Activated naive CD8-positive, alpha-beta T cell treated with anti-CD3 and anti-CD28 coated beads, Interleukin-2, amount 10 ng/mL, durations not matched to agents 7 days and 5 days (primary cell): ENCODE measurements around the gene RND2. TPM values are rescaled to one million over a fixed set of nuclear protein-coding genes. Genes with fewer than 3 reads are reported as not detected.
A peak's percentile ranks its signal among the peaks of the same experiment; 100 is the strongest.
"Not testable (repeated sequence)": the region's sequence is repeated elsewhere in the genome, so short reads cannot be mapped to it uniquely, and the experiment has no call there.

Experiments
- ATAC-seq: fragments of 150-1000 bp; cut with Tn5 transposase; one replicate; pipeline ENCODE4 v1.10.0; 2021; ENCODE audit warnings: low read depth, moderate library complexity
- POLR2A ChIA-PET: fragments of 350-600 bp; sonication (Branson Sonifier 250); formaldehyde crosslinking; loops from one replicate; lab custom pipeline; 2021; ENCODE audit warnings: antibody characterized with exemption; lab: Charles Lee
- DNase-seq: peaks from one replicate; pipeline ENCODE4 v3.0.0; 2021
- H3K27ac Mint-ChIP-seq: one replicate; pipeline ENCODE4 v1.8.0; 2022; ENCODE audit warnings: mild to moderate bottlenecking, mixed read lengths
- H3K27me3 Mint-ChIP-seq: one replicate; pipeline ENCODE4 v1.8.0; 2022; ENCODE audit warnings: mild to moderate bottlenecking, moderate library complexity, mixed read lengths
- H3K36me3 Mint-ChIP-seq: one replicate; pipeline ENCODE4 v1.8.0; 2021; ENCODE audit warnings: mild to moderate bottlenecking, mixed read lengths
- H3K4me1 Mint-ChIP-seq: one replicate; pipeline ENCODE4 v1.8.0; 2021; ENCODE audit warnings: mixed read lengths
- H3K4me3 Mint-ChIP-seq: one replicate; pipeline ENCODE4 v1.8.0; 2022; ENCODE audit warnings: mild to moderate bottlenecking, moderate library complexity, mixed read lengths
- H3K9me3 Mint-ChIP-seq: one replicate; pipeline ENCODE4 v1.8.0; 2021; ENCODE audit warnings: mixed read lengths
- total RNA-seq, 2 experiments: library from RNA; stranded (reverse); gene quantifications; one replicate each; pipeline ENCODE4 v1.2.3, GENCODE V29; 2021

The RND2 gene
- total RNA-seq, 2 experiments from 2014 or later, result 0.14 TPM; not detected in 1

- H3K27me3 Mint-ChIP-seq, result no peaks in the 10 kb centered on the region
- H3K4me3 Mint-ChIP-seq, result no peak overlapping the region
- H3K36me3 Mint-ChIP-seq, result peaks cover 12% of the 10 kb centered on the region
- DNase-seq (no peak), ATAC-seq (no peak)
- H3K9me3 Mint-ChIP-seq, result no peaks in the 10 kb centered on the region
- POLR2A ChIA-PET, result no interaction called here
- no peaks in the 10 kb centered on the region for H3K4me1 Mint-ChIP-seq
- peak overlapping the region; percentile 17 for H3K27ac Mint-ChIP-seq
Observed at GRCh38 chr17:43042025-43042628, 17.1 kb downstream of the RND2 start.

- Mint-ChIP-seq H3K36me3 (peaks cover 14% of the 10 kb centered on the region), H3K9me3 (no peaks in the 10 kb centered on the region), H3K27me3 (no peaks in the 10 kb centered on the region), H3K4me3 (no peak overlapping the region), H3K4me1 (no peaks in the 10 kb centered on the region), H3K27ac (no peak overlapping the region)
- POLR2A ChIA-PET, result no interaction called here
- DNase-seq (no peak), ATAC-seq (no peak)
Observed at GRCh38 chr17:43043307-43043706, 18.3 kb downstream of the RND2 start.

GRCh38 chr17:43044024-43044423 is 19.0 kb downstream of the RND2 start:
- Mint-ChIP-seq H3K4me3 (no peak overlapping the region), H3K27me3 (no peaks in the 10 kb centered on the region), H3K9me3 (no peaks in the 10 kb centered on the region), H3K36me3 (peaks cover 17% of the 10 kb centered on the region), H3K4me1 (no peaks in the 10 kb centered on the region), H3K27ac (no peak overlapping the region)
- POLR2A ChIA-PET, result no interaction called here
- ATAC-seq (no peak), DNase-seq (no peak)

- DNase-seq (no peak), ATAC-seq (no peak)
- Mint-ChIP-seq H3K4me3 (no peak overlapping the region), H3K9me3 (no peaks in the 10 kb centered on the region), H3K36me3 (peaks cover 34% of the 10 kb centered on the region), H3K27me3 (no peaks in the 10 kb centered on the region), H3K4me1 (no peaks in the 10 kb centered on the region), H3K27ac (no peak overlapping the region)
- POLR2A ChIA-PET, result no interaction called here
Observed at GRCh38 chr17:43051969-43052368, 26.9 kb downstream of the RND2 start.

- H3K27ac Mint-ChIP-seq, H3K9me3 Mint-ChIP-seq, DNase-seq, H3K27me3 Mint-ChIP-seq, H3K4me3 Mint-ChIP-seq, ATAC-seq, H3K4me1 Mint-ChIP-seq, POLR2A ChIA-PET: not testable (repeated sequence)
- H3K36me3 Mint-ChIP-seq, result peaks cover 32% of the 10 kb centered on the region
Observed at GRCh38 chr17:43053008-43053407, 28.0 kb downstream of the RND2 start.

- Mint-ChIP-seq H3K4me3 (no peak overlapping the region), H3K36me3 (peaks cover 33% of the 10 kb centered on the region), H3K4me1 (no peaks in the 10 kb centered on the region), H3K27me3 (no peaks in the 10 kb centered on the region), H3K9me3 (no peaks in the 10 kb centered on the region), H3K27ac (no peak overlapping the region)
- POLR2A ChIA-PET, result interaction anchor here (0.8 kb wide), 1 partner anchor 58 kb away, joined by 3 read pairs; the partner anchor contains the start of gene RPL27
- no peak for ATAC-seq
- no peak for DNase-seq
Observed at GRCh38 chr17:43056051-43056450, 31.0 kb downstream of the RND2 start.

- POLR2A ChIA-PET, result no interaction called here
- H3K4me1 Mint-ChIP-seq, result no peaks in the 10 kb centered on the region
- no peak for ATAC-seq
Observed at GRCh38 chr17:43062984-43063638, 38.1 kb downstream of the RND2 start.

GRCh38 chr17:43068570-43069367 is 43.7 kb downstream of the RND2 start:
- Mint-ChIP-seq H3K27me3 (no peaks in the 10 kb centered on the region), H3K27ac (no peak overlapping the region), H3K4me3 (no peak overlapping the region), H3K9me3 (no peaks in the 10 kb centered on the region), H3K36me3 (peaks cover 25% of the 10 kb centered on the region), H3K4me1 (no peaks in the 10 kb centered on the region)
- DNase-seq (no peak), ATAC-seq (no peak)
- POLR2A ChIA-PET, result no interaction called here

More at GRCh38 chr17:43062984-43063638, 38.1 kb downstream of the RND2 start:
- Mint-ChIP-seq H3K36me3 (peaks cover 35% of the 10 kb centered on the region), H3K4me3 (no peak overlapping the region), H3K27ac (no peak overlapping the region), H3K27me3 (no peaks in the 10 kb centered on the region), H3K9me3 (no peaks in the 10 kb centered on the region)
- DNase-seq, result no peak

GRCh38 chr17:43069368-43069898 is 44.4 kb downstream of the RND2 start:
- POLR2A ChIA-PET, result no interaction called here
- DNase-seq (no peak), ATAC-seq (no peak)
- no peaks in the 10 kb centered on the region for H3K4me1 Mint-ChIP-seq
- no peak overlapping the region for H3K4me3 Mint-ChIP-seq
- no peaks in the 10 kb centered on the region for H3K9me3 Mint-ChIP-seq
- no peaks in the 10 kb centered on the region for H3K27me3 Mint-ChIP-seq
- H3K27ac Mint-ChIP-seq, result no peak overlapping the region
- H3K36me3 Mint-ChIP-seq, result peaks cover 23% of the 10 kb centered on the region

GRCh38 chr17:43070257-43070656 is 45.2 kb downstream of the RND2 start:
- H3K27ac Mint-ChIP-seq, result no peak overlapping the region
- POLR2A ChIA-PET, result no interaction called here
- peaks cover 2% of the 10 kb centered on the region for H3K4me1 Mint-ChIP-seq
- DNase-seq, result no peak
- H3K4me3 Mint-ChIP-seq, result no peak overlapping the region
- no peaks in the 10 kb centered on the region for H3K27me3 Mint-ChIP-seq
- no peaks in the 10 kb centered on the region for H3K9me3 Mint-ChIP-seq
- no peak for ATAC-seq
- H3K36me3 Mint-ChIP-seq, result peaks cover 27% of the 10 kb centered on the region

- Mint-ChIP-seq H3K4me1 (peaks cover 2% of the 10 kb centered on the region), H3K36me3 (peaks cover 25% of the 10 kb centered on the region), H3K4me3 (no peak overlapping the region), H3K27ac (no peak overlapping the region), H3K27me3 (no peaks in the 10 kb centered on the region), H3K9me3 (no peaks in the 10 kb centered on the region)
- ATAC-seq, result no peak
- no peak for DNase-seq
- POLR2A ChIA-PET, result no interaction called here
Observed at GRCh38 chr17:43070872-43071271, 45.8 kb downstream of the RND2 start.

GRCh38 chr17:43074869-43075268 is 49.8 kb downstream of the RND2 start:
- ATAC-seq (no peak), DNase-seq (no peak)
- Mint-ChIP-seq H3K4me3 (no peak overlapping the region), H3K4me1 (peaks cover 2% of the 10 kb centered on the region), H3K36me3 (peaks cover 18% of the 10 kb centered on the region), H3K27me3 (no peaks in the 10 kb centered on the region), H3K9me3 (no peaks in the 10 kb centered on the region), H3K27ac (peak overlapping the region; percentile 56)
- POLR2A ChIA-PET, result no interaction called here

GRCh38 chr17:43079641-43080302 is 54.7 kb downstream of the RND2 start:
- Mint-ChIP-seq H3K27me3 (no peaks in the 10 kb centered on the region), H3K36me3 (peaks cover 17% of the 10 kb centered on the region), H3K4me1 (peaks cover 1% of the 10 kb centered on the region), H3K27ac (no peak overlapping the region), H3K9me3 (no peaks in the 10 kb centered on the region), H3K4me3 (no peak overlapping the region)
- ATAC-seq (no peak), DNase-seq (no peak)
- POLR2A ChIA-PET, result no interaction called here
